ENCODE results near the gene ADAMTS1.

ADAMTS1 gene

GRCh38 chr21:26819740-26820324 lies 25.4 kb downstream of the ADAMTS1 start:
- Histone ChIP-seq H4K20me1 (ENCODE audit: insufficient read depth, low read length, poor library complexity, severe bottlenecking) (no peaks in the 10 kb centered on the region), H3K4me1 (ENCODE audit: insufficient read depth, low read length, poor library complexity, severe bottlenecking) (no peaks in the 10 kb centered on the region), H3K9me2 (replicated peaks; ENCODE audit: low read depth, low read length) (no peaks in the 10 kb centered on the region), H3K9me3 (ENCODE audit: insufficient read depth, low read depth, low read length) (no peaks in the 10 kb centered on the region), H3K27me3 (ENCODE audit: insufficient read depth, low read length, poor library complexity, severe bottlenecking) (no peaks in the 10 kb centered on the region), H3K9ac (ENCODE audit: low read depth, low read length, poor library complexity, severe bottlenecking) (no peak overlapping the region), H2AFZ (ENCODE audit: low read length) (no peak overlapping the region), H3K36me3 (ENCODE audit: insufficient read depth, low read length) (no peaks in the 10 kb centered on the region), H3K79me2 (ENCODE audit: insufficient read depth, low read length) (no peaks in the 10 kb centered on the region), H3K4me2 (ENCODE audit: low read depth, low read length, poor library complexity, severe bottlenecking) (no peak overlapping the region), H3F3A (ENCODE audit: low read depth) (no peaks in the 10 kb centered on the region), H3K4me3 (ENCODE audit: low read length, poor library complexity, severe bottlenecking) (no peak overlapping the region)
- TF ChIP-seq CTCF (conservative IDR thresholded peaks at IDR 0.05; ENCODE audit: low read length) = no peak
- TF ChIP-seq EZH2phosphoT487 (IDR thresholded peaks at IDR 0.05; ENCODE audit: borderline replicate concordance) = no peak

- TF ChIP-seq CTCF (conservative IDR thresholded peaks at IDR 0.05; ENCODE audit: low read length) (no peak), EZH2phosphoT487 (IDR thresholded peaks at IDR 0.05; ENCODE audit: borderline replicate concordance) (no peak)
- Histone ChIP-seq H3K27me3 (ENCODE audit: insufficient read depth, low read length, poor library complexity, severe bottlenecking) (no peaks in the 10 kb centered on the region), H3K79me2 (ENCODE audit: insufficient read depth, low read length) (no peaks in the 10 kb centered on the region), H3K4me2 (ENCODE audit: low read depth, low read length, poor library complexity, severe bottlenecking) (no peak overlapping the region), H3K4me3 (ENCODE audit: low read length, poor library complexity, severe bottlenecking) (no peak overlapping the region), H3F3A (ENCODE audit: low read depth) (no peaks in the 10 kb centered on the region), H3K9me3 (ENCODE audit: insufficient read depth, low read depth, low read length) (no peaks in the 10 kb centered on the region), H2AFZ (ENCODE audit: low read length) (no peak overlapping the region), H3K36me3 (ENCODE audit: insufficient read depth, low read length) (no peaks in the 10 kb centered on the region), H3K9ac (ENCODE audit: low read depth, low read length, poor library complexity, severe bottlenecking) (no peak overlapping the region), H3K4me1 (ENCODE audit: insufficient read depth, low read length, poor library complexity, severe bottlenecking) (no peaks in the 10 kb centered on the region), H3K9me2 (replicated peaks; ENCODE audit: low read depth, low read length) (no peaks in the 10 kb centered on the region), H4K20me1 (ENCODE audit: insufficient read depth, low read length, poor library complexity, severe bottlenecking) (no peaks in the 10 kb centered on the region)
Measured at GRCh38 chr21:26818906-26819305, 26.3 kb downstream of the ADAMTS1 start.

- TF ChIP-seq CTCF (conservative IDR thresholded peaks at IDR 0.05; ENCODE audit: low read length) = no peak
- no peak for TF ChIP-seq EZH2phosphoT487 (IDR thresholded peaks at IDR 0.05; ENCODE audit: borderline replicate concordance)
- no peak overlapping the region for H3K4me3 ChIP-seq (ENCODE audit: low read length, poor library complexity, severe bottlenecking)
- no peaks in the 10 kb centered on the region for H3K9me3 ChIP-seq (ENCODE audit: insufficient read depth, low read depth, low read length)
- no peaks in the 10 kb centered on the region for H3K27me3 ChIP-seq (ENCODE audit: insufficient read depth, low read length, poor library complexity, severe bottlenecking)
- H3K4me2 ChIP-seq (ENCODE audit: low read depth, low read length, poor library complexity, severe bottlenecking) = no peak overlapping the region
- H3K79me2 ChIP-seq (ENCODE audit: insufficient read depth, low read length) = no peaks in the 10 kb centered on the region
- no peak overlapping the region for H2AFZ ChIP-seq (ENCODE audit: low read length)
- no peaks in the 10 kb centered on the region for H3K36me3 ChIP-seq (ENCODE audit: insufficient read depth, low read length)
- H4K20me1 ChIP-seq (ENCODE audit: insufficient read depth, low read length, poor library complexity, severe bottlenecking) = no peaks in the 10 kb centered on the region
- H3K9ac ChIP-seq (ENCODE audit: low read depth, low read length, poor library complexity, severe bottlenecking) = no peak overlapping the region
- no peaks in the 10 kb centered on the region for H3K4me1 ChIP-seq (ENCODE audit: insufficient read depth, low read length, poor library complexity, severe bottlenecking)
- H3K9me2 ChIP-seq (replicated peaks; ENCODE audit: low read depth, low read length) = no peaks in the 10 kb centered on the region
- no peaks in the 10 kb centered on the region for H3F3A ChIP-seq (ENCODE audit: low read depth)
Measured at GRCh38 chr21:26815197-26815596, 30.0 kb downstream of the ADAMTS1 start.
